Endodermal cell (in vitro differentiated cells): ENCODE results near the gene FAM168A. TPM values are rescaled to one million over a fixed set of nuclear protein-coding genes. Genes with fewer than 3 reads are reported as not detected.

ENCODE experiments used
- DNase-seq: peaks from one replicate; pipeline ENCODE4 v3.0.0-alpha.2; 2017
- H3K27ac ChIP-seq: 2 replicates; pipeline ENCODE4 v1.5.1; 2013; ENCODE audit warnings: mild to moderate bottlenecking, low read depth, low read length, moderate library complexity
- H3K27me3 ChIP-seq: 2 replicates; pipeline ENCODE4 v1.6.1; 2013; ENCODE audit warnings: mild to moderate bottlenecking, low read length, moderate library complexity; ENCODE audit not compliant: insufficient read depth, control insufficient read depth, poor library complexity, severe bottlenecking
- H3K36me3 ChIP-seq: 2 replicates; pipeline ENCODE4 v1.7.0; 2013; ENCODE audit warnings: mild to moderate bottlenecking, low read length, moderate library complexity; ENCODE audit not compliant: control insufficient read depth, insufficient read depth
- H3K4me1 ChIP-seq: one replicate; pipeline ENCODE4 v1.7.0; 2013; ENCODE audit warnings: low read length; ENCODE audit not compliant: control insufficient read depth, insufficient read depth
- H3K4me3 ChIP-seq: 2 replicates; pipeline ENCODE4 v1.5.1; 2013; ENCODE audit warnings: mild to moderate bottlenecking, low read length, moderate library complexity
- H3K9ac ChIP-seq: 2 replicates; pipeline ENCODE4 v1.6.1; 2013; ENCODE audit warnings: mild to moderate bottlenecking, low read length, moderate library complexity; ENCODE audit not compliant: poor library complexity, severe bottlenecking; ENCODE audit errors: extremely low read depth
- H3K9me3 ChIP-seq: 2 replicates; pipeline ENCODE4 v1.6.1; 2013; ENCODE audit warnings: mild to moderate bottlenecking, low read length, moderate library complexity; ENCODE audit not compliant: control insufficient read depth
- H3K27ac Mint-ChIP-seq: 2 replicates; pipeline ENCODE4 v1.8.0; 2020; ENCODE audit warnings: mixed read lengths
- H3K27me3 Mint-ChIP-seq: 2 replicates; pipeline ENCODE4 v1.8.0; 2021; ENCODE audit warnings: mild to moderate bottlenecking, mixed read lengths; ENCODE audit not compliant: insufficient read depth
- H3K36me3 Mint-ChIP-seq: 2 replicates; pipeline ENCODE4 v1.8.0; 2020; ENCODE audit warnings: low read depth, mixed read lengths
- H3K4me1 Mint-ChIP-seq: 2 replicates; pipeline ENCODE4 v1.8.0; 2020; ENCODE audit warnings: mixed read lengths
- H3K4me3 Mint-ChIP-seq: 2 replicates; pipeline ENCODE4 v1.8.0; 2020; ENCODE audit warnings: mild to moderate bottlenecking, moderate library complexity, mixed read lengths
- H3K9me3 Mint-ChIP-seq: 2 replicates; pipeline ENCODE4 v1.8.0; 2020; ENCODE audit warnings: mild to moderate bottlenecking, mixed read lengths
- CTCF ChIP-seq: fragments of 200-600 bp; sonication (generic); conservative IDR thresholded peaks from 2 replicates; pipeline ENCODE4 v1.5.0; 2021; ENCODE audit warnings: antibody characterized with exemption, mild to moderate bottlenecking
- WGBS, 2 experiments: methylation state at CpG; one replicate each; pipeline versions ENCODE4 v1.1.5 to v1.1.7; 2013; ENCODE audit warnings: missing lambda C conversion rate in 2 of 2, mixed read lengths in 1 of 2; ENCODE audit not compliant: insufficient coverage in 1 of 2, insufficient read length in 1 of 2; 5-methylcytosine and 5-hydroxymethylcytosine counted together
- total RNA-seq, 2 donors: library from RNA; stranded (reverse); fragmentation: NEBNext Ultra II Directional in 1 of 2; extraction: Animal tissue kit (Norgen Biotek cat#: 25700) in 1 of 2; gene quantifications; 2 replicates in 1 of 2; 3 replicates in 1 of 2; pipeline ENCODE4 v1.2.1, GENCODE V29; 2021

Gene FAM168A
- total RNA-seq, 2 donors from 2014 or later = 27.4 to 31.6 TPM

GRCh38 chr11:73592640-73593039 lies 5.3 kb downstream of the FAM168A start:
- TF ChIP-seq CTCF = no peak
- Mint-ChIP-seq H3K36me3 (peaks cover 12% of the 10 kb centered on the region), H3K4me1 (peaks cover 38% of the 10 kb centered on the region), H3K27me3 (no peaks in the 10 kb centered on the region), H3K27ac (peak overlapping the region; percentile 15), H3K4me3 (no peak overlapping the region), H3K9me3 (no peaks in the 10 kb centered on the region)
- Histone ChIP-seq H3K27ac (no peak overlapping the region), H3K27me3 (no peaks in the 10 kb centered on the region), H3K4me3 (no peak overlapping the region), H3K4me1 (no peaks in the 10 kb centered on the region), H3K9ac (no peak overlapping the region), H3K36me3 (peaks cover 5% of the 10 kb centered on the region), H3K9me3 (no peaks in the 10 kb centered on the region)
- DNase-seq = no peak
- 95 to 100% methylated on average over 1 to 2 of the region's 3 CpGs for WGBS, 2 experiments

- H3K4me3 Mint-ChIP-seq = no peak overlapping the region
- H3K27ac Mint-ChIP-seq = no peak overlapping the region
- H3K4me1 Mint-ChIP-seq = peaks cover 32% of the 10 kb centered on the region
- no peak for TF ChIP-seq CTCF
- Histone ChIP-seq H3K4me3 (no peak overlapping the region), H3K9me3 (no peaks in the 10 kb centered on the region), H3K4me1 (no peaks in the 10 kb centered on the region), H3K36me3 (peaks cover 5% of the 10 kb centered on the region), H3K27me3 (no peaks in the 10 kb centered on the region), H3K27ac (no peak overlapping the region), H3K9ac (no peak overlapping the region)
- no peaks in the 10 kb centered on the region for H3K9me3 Mint-ChIP-seq
- no peak for DNase-seq
- H3K27me3 Mint-ChIP-seq = no peaks in the 10 kb centered on the region
- peaks cover 12% of the 10 kb centered on the region for H3K36me3 Mint-ChIP-seq
- 92 to 100% methylated on average over 1 to 3 of the region's 4 CpGs for WGBS, 2 experiments
Measured at GRCh38 chr11:73591743-73592142, 6.2 kb downstream of the FAM168A start.

GRCh38 chr11:73590991-73591390 lies 6.9 kb downstream of the FAM168A start:
- no peak for TF ChIP-seq CTCF
- Mint-ChIP-seq H3K36me3 (peaks cover 12% of the 10 kb centered on the region), H3K27ac (peak overlapping the region; percentile 33), H3K27me3 (no peaks in the 10 kb centered on the region), H3K4me1 (peaks cover 24% of the 10 kb centered on the region), H3K9me3 (no peaks in the 10 kb centered on the region), H3K4me3 (no peak overlapping the region)
- no peaks in the 10 kb centered on the region for H3K4me1 ChIP-seq
- 95 to 96% methylated on average over 7 of the region's 7 CpGs for whole genome bisulfite sequencing, 2 experiments
- H3K9me3 ChIP-seq = no peaks in the 10 kb centered on the region
- H3K9ac ChIP-seq = no peak overlapping the region
- no peak overlapping the region for H3K4me3 ChIP-seq
- no peaks in the 10 kb centered on the region for H3K27me3 ChIP-seq
- no peak for DNase-seq
- H3K27ac ChIP-seq = no peak overlapping the region
- H3K36me3 ChIP-seq = peaks cover 5% of the 10 kb centered on the region
